22Rv1 (cell line): ENCODE data around the gene NUP160.
A peak's percentile ranks its signal among the peaks of the same experiment; 100 is the strongest.
"Not testable (repeated sequence)": the region's sequence is repeated elsewhere in the genome, so short reads cannot be mapped to it uniquely, and the experiment has no call there.

ENCODE experiments used
- H3K27ac ChIP-seq: fragments of 450-650 bp; 2 replicates; pipeline ENCODE4 v1.5.1; 2017
- ZFX ChIP-seq: fragments of 450-650 bp; IDR thresholded peaks from 2 replicates; pipeline ENCODE4 v1.6.1; 2017; ENCODE audit warnings: antibody characterized with exemption, borderline replicate concordance
- TF ChIP-seq, protein P1 (sequence below): fragments of 450-650 bp; IDR thresholded peaks from 2 replicates; pipeline ENCODE4 v1.5.1; 2017; ENCODE audit warnings: mild to moderate bottlenecking

Gene NUP160

DNA sequence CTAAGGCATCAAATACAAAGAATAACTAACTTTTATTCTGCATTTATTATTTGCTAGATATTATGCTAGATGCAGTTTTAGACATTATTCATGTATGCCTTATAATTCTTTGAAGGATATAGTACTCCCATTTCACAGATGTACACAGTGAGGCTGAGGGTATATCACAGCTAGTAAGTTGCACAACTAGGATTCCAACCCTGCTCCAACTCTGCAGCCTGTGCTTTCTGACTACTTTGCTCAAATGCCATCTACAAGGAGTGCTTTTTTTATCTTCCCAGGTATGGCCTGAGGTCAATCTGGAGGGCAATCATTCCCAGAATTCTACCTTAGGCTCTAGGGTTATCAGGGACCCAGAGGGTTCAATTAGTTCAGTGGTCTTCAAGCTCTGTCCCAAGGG, 28.4 kb downstream of the NUP160 start:
- no peak overlapping the region for H3K27ac ChIP-seq
- TF ChIP-seq ZFX = no peak
- TF ChIP-seq, protein P1, sequence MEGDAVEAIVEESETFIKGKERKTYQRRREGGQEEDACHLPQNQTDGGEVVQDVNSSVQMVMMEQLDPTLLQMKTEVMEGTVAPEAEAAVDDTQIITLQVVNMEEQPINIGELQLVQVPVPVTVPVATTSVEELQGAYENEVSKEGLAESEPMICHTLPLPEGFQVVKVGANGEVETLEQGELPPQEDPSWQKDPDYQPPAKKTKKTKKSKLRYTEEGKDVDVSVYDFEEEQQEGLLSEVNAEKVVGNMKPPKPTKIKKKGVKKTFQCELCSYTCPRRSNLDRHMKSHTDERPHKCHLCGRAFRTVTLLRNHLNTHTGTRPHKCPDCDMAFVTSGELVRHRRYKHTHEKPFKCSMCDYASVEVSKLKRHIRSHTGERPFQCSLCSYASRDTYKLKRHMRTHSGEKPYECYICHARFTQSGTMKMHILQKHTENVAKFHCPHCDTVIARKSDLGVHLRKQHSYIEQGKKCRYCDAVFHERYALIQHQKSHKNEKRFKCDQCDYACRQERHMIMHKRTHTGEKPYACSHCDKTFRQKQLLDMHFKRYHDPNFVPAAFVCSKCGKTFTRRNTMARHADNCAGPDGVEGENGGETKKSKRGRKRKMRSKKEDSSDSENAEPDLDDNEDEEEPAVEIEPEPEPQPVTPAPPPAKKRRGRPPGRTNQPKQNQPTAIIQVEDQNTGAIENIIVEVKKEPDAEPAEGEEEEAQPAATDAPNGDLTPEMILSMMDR = no peak

DNA sequence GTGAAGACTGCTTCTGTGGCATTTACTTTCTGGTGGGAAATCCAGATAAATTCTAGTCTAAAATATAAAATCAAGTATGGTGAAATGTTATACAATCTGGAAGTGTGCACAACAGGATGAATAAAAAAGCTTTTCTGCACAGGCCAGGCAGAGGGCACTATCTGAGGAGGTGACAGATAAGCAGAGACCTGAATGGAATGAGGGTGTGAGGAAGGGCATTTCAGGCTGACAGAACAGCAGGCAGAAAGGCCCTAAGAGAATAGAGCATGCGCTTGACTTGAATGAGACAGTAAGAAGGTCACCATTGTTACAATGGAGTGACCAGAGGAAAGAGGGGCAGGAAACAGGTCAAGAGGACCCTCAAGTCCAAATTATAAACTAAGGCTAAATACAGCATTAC, 47.4 kb downstream of the NUP160 start:
- no peak overlapping the region for H3K27ac ChIP-seq
- TF ChIP-seq ZFX = no peak
- TF ChIP-seq, protein P1 = no peak

- TF ChIP-seq ZFX = no peak
- TF ChIP-seq, protein P1 = no peak
- H3K27ac ChIP-seq = peak overlapping the region; percentile 10; the same call in 1 of the 2 replicates
These were observed 50.5 kb downstream of the NUP160 start for GRCh38 chr11:47797633-47798032.

GRCh38 chr11:47791774-47792430, 56.2 kb downstream of the NUP160 start:
- H3K27ac ChIP-seq = no peak overlapping the region
- TF ChIP-seq ZFX = no peak
- TF ChIP-seq, protein P1 = no peak

DNA sequence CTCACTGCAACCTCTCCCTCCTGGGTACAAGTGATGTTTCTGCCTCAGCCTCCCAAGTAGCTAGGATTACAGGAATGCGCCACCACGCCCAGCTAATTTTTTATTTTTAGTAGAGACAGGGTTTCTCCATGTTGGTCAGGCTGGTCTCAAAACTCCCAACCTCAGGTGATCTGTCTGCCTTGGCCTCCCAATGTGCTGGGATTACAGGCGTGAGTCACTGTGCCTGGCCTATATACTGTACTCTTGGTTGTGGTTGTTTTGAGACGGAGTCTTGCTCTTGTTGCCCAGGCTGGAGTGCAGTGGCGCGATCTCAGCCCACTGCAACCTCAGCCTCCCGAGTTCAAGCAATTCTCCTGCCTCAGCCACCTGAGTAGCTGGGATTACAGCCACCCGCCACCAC, 58.1 kb downstream of the NUP160 start:
- not testable (repeated sequence) for H3K27ac ChIP-seq

GRCh38 chr11:47788181-47788580, 60.0 kb downstream of the NUP160 start:
- no peak for TF ChIP-seq ZFX
- TF ChIP-seq, protein P1 = no peak

GRCh38 chr11:47786373-47786772, 61.8 kb downstream of the NUP160 start:
- TF ChIP-seq ZFX = no peak
- TF ChIP-seq, protein P1 = no peak
- no peak overlapping the region for H3K27ac ChIP-seq

More at GRCh38 chr11:47788181-47788580, 60.0 kb downstream of the NUP160 start:
- H3K27ac ChIP-seq = no peak overlapping the region
